Osteoblast (primary cell): ENCODE measurements around the gene SUN1. TPM values are rescaled to one million over a fixed set of nuclear protein-coding genes. Genes with fewer than 3 reads are reported as not detected.
A peak's percentile ranks its signal among the peaks of the same experiment; 100 is the strongest.

ENCODE experiments used
- DNase-seq: peaks from one replicate; pipeline ENCODE4 v3.0.0; 2011; ENCODE audit warnings: low spot score, mixed read lengths; ENCODE audit not compliant: insufficient read length; ENCODE audit errors: missing footprints
- H2AFZ ChIP-seq: 2 replicates; pipeline ENCODE4 v1.6.0; 2011; ENCODE audit warnings: mild to moderate bottlenecking, low read length
- H3K27ac ChIP-seq: 2 replicates; pipeline ENCODE4 v1.5.1; 2011; ENCODE audit warnings: mild to moderate bottlenecking, low read depth, low read length, moderate library complexity
- H3K27me3 ChIP-seq: 2 replicates; pipeline ENCODE4 v1.6.0; 2012; ENCODE audit warnings: mild to moderate bottlenecking, control low read depth, inconsistent platforms, low read length, moderate library complexity; ENCODE audit not compliant: insufficient read depth
- H3K36me3 ChIP-seq: 2 replicates; pipeline ENCODE4 v1.5.1; 2011; ENCODE audit warnings: mild to moderate bottlenecking, low read length, control low read depth, moderate library complexity; ENCODE audit not compliant: insufficient read depth
- H3K4me1 ChIP-seq: 2 replicates; pipeline ENCODE4 v1.5.1; 2011; ENCODE audit warnings: mild to moderate bottlenecking, low read length, control low read depth, moderate library complexity; ENCODE audit not compliant: insufficient read depth
- H3K4me2 ChIP-seq: 2 replicates; pipeline ENCODE4 v1.6.0; 2011; ENCODE audit warnings: mild to moderate bottlenecking, low read length; ENCODE audit not compliant: insufficient read depth
- H3K4me3 ChIP-seq: fragments of 200-600 bp; sonication (generic); 3 replicates; pipeline ENCODE4 v1.5.1; 2012; ENCODE audit warnings: mild to moderate bottlenecking, low read length, inconsistent platforms; ENCODE audit not compliant: insufficient read depth
- H3K79me2 ChIP-seq: 2 replicates; pipeline ENCODE4 v1.6.0; 2012; ENCODE audit warnings: mild to moderate bottlenecking, low read length, control low read depth, inconsistent platforms; ENCODE audit not compliant: insufficient read depth
- H3K9me3 ChIP-seq: 2 replicates; pipeline ENCODE4 v1.5.1; 2011; ENCODE audit warnings: low read depth, low read length, control low read depth
- H4K20me1 ChIP-seq: 2 replicates; pipeline ENCODE4 v1.6.0; 2012; ENCODE audit warnings: mild to moderate bottlenecking, low read length, control low read depth; ENCODE audit not compliant: insufficient read depth
- total RNA-seq: library from RNA; depleted of rRNA; stranded (reverse); fragments of >200 nt; gene quantifications from 2 replicates; pipeline ENCODE4 v1.2.3, GENCODE V29; 2012
- TF ChIP-seq, protein P1 (sequence below): IDR thresholded peaks from 2 replicates; pipeline ENCODE4 v1.5.1; 2011; ENCODE audit warnings: mild to moderate bottlenecking, low read depth, low read length, moderate library complexity; ENCODE audit errors: extremely low read depth

Gene SUN1
- total RNA-seq, 1 donor, result 126 TPM

DNA sequence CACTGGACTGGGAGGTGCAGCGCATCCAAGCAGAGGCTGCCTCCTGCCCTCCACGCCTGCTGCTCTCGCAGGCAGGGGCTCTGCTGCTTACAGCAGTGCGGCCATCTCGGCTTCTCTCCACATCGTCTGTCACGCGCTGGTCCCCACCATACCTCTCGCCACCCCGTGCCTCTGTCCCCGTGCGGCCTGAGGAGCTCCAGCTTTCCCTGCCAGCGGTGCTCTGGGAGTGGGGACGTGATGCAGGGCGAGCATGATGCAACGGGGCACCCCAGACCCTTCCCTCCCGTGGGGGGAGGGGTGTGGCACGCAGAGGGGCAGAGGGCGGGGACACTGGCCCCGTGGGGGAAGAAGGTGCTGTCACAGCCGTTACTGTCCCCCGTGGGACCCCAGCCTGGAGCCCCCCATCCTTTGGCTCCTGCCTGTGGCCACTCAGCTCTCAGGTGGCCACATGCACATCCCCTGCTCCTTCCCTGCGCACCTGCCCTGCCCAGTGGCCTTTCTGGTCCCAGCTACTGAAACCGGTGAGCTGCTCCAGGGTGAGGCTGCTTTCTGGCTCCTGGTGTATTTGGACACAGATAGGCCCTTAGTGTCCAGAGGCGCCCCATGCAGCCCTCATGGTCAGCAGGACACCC is 53.1 kb downstream of the SUN1 start:
- Histone ChIP-seq H3K79me2 (peaks cover 90% of the 10 kb centered on the region), H2AFZ (no peak overlapping the region), H3K4me3 (no peak overlapping the region), H3K4me2 (no peak overlapping the region), H3K27ac (no peak overlapping the region), H3K9me3 (no peaks in the 10 kb centered on the region), H3K36me3 (peaks cover 13% of the 10 kb centered on the region), H4K20me1 (peaks cover 64% of the 10 kb centered on the region), H3K4me1 (no peaks in the 10 kb centered on the region), H3K27me3 (no peaks in the 10 kb centered on the region)
- DNase-seq, result peak; percentile 81
- TF ChIP-seq, protein P1, sequence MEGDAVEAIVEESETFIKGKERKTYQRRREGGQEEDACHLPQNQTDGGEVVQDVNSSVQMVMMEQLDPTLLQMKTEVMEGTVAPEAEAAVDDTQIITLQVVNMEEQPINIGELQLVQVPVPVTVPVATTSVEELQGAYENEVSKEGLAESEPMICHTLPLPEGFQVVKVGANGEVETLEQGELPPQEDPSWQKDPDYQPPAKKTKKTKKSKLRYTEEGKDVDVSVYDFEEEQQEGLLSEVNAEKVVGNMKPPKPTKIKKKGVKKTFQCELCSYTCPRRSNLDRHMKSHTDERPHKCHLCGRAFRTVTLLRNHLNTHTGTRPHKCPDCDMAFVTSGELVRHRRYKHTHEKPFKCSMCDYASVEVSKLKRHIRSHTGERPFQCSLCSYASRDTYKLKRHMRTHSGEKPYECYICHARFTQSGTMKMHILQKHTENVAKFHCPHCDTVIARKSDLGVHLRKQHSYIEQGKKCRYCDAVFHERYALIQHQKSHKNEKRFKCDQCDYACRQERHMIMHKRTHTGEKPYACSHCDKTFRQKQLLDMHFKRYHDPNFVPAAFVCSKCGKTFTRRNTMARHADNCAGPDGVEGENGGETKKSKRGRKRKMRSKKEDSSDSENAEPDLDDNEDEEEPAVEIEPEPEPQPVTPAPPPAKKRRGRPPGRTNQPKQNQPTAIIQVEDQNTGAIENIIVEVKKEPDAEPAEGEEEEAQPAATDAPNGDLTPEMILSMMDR, result no peak

DNA sequence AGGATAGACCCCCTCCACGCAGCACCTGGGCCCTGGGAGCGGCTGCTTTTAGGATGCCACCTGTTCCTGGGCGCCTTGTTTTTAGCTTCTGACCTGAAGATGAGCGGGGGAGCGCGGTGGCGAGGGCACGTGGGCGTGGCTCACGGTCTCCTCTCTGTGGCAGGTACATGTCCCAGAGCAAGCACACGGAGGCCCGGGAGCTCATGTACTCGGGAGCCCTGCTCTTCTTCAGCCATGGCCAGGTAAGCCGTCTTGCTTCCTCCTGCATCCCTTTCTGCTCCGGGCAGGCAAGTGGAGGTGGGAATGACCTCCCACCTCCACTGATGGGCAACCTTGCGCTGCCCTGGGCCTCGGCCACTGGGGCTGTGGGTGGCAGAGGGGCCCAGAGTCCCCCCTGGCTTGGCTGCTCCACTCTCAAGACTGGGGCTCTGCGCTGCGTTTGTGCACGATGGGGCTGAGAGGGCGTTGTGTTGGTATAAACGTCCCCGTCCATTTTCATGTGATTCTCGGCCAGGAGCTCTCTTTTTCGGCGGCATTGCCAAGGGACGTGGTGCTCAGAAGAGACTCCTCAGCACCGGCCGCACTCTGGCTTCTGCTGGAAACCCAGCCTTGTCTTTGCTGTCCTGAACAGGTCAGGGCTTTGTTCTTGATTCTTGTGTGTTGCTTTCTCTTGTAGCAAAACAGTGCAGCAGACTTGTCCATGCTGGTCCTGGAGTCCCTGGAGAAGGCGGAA is 53.8 kb downstream of the SUN1 start:
- TF ChIP-seq, protein P1, result no peak
- no peaks in the 10 kb centered on the region for H3K27me3 ChIP-seq
- peaks cover 60% of the 10 kb centered on the region for H4K20me1 ChIP-seq
- no peaks in the 10 kb centered on the region for H3K4me1 ChIP-seq
- H3K4me2 ChIP-seq, result no peak overlapping the region
- no peak for DNase-seq
- no peak overlapping the region for H3K4me3 ChIP-seq
- no peak overlapping the region for H2AFZ ChIP-seq
- H3K79me2 ChIP-seq, result peaks cover 83% of the 10 kb centered on the region
- no peak overlapping the region for H3K27ac ChIP-seq
- peaks cover 17% of the 10 kb centered on the region for H3K36me3 ChIP-seq
- H3K9me3 ChIP-seq, result no peaks in the 10 kb centered on the region

DNA sequence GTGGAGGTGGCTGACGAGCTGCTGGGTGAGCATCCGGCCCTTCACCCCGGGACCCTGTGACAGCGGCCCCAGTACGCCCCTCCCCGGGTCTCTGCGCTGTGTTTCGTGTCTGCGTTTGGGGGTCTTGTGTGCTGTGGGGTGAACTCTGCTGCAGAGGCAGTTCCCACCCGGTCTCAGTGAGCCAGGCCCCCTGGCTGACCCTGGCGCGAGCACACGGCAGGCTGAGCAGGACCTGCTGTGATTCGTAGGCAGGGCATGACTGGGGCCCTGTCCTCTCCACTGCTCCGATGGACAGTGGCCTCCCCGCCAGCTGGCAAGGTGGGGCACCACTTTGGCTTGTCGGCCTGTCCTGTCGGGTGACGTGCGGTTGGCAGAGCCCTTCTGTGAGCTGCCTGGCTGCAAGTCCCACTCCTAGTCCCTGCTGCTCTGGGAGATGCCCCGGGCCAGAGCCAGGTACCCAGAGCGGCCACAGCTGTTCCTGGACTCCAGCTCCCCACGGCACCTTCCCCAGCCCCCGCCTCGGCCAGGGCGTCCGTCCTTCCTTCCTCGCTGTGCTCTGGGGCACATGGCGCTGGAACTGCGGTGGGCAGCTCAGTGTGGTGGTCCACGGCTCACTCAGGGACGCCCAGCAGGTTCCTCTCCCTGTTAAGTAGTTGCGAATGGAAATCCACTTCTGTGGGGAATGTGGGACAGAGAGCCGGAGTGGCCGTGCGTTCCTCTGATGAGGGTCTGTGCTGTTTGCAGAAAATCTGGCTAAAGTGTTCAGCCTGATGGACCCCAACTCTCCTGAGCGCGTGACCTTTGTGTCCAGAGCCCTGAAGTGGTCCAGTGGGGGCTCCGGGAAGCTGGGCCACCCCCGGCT is 54.6 kb downstream of the SUN1 start:
- no peak overlapping the region for H2AFZ ChIP-seq
- peaks cover 75% of the 10 kb centered on the region for H3K79me2 ChIP-seq
- H3K27me3 ChIP-seq, result no peaks in the 10 kb centered on the region

More for the DNA sequence above, 54.6 kb downstream of the SUN1 start:
- TF ChIP-seq, protein P1, result no peak
- Histone ChIP-seq H3K27ac (no peak overlapping the region), H3K4me3 (no peak overlapping the region), H4K20me1 (peaks cover 54% of the 10 kb centered on the region), H3K4me1 (no peaks in the 10 kb centered on the region), H3K4me2 (no peak overlapping the region), H3K36me3 (peaks cover 17% of the 10 kb centered on the region), H3K9me3 (no peaks in the 10 kb centered on the region)
- no peak for DNase-seq
